HG02852 (cell line): ENCODE results near the gene SEC24C.
"Not testable (repeated sequence)": the region's sequence is repeated elsewhere in the genome, so short reads cannot be mapped to it uniquely, and the experiment has no call there.

ENCODE experiments used
- ATAC-seq: cut with Tn5 transposase; IDR thresholded peaks from one replicate; pipeline ENCODE4 v1.9.1; 2021; ENCODE audit warnings: mild to moderate bottlenecking, moderate library complexity; ENCODE audit not compliant: unreplicated experiment

Gene SEC24C

DNA sequence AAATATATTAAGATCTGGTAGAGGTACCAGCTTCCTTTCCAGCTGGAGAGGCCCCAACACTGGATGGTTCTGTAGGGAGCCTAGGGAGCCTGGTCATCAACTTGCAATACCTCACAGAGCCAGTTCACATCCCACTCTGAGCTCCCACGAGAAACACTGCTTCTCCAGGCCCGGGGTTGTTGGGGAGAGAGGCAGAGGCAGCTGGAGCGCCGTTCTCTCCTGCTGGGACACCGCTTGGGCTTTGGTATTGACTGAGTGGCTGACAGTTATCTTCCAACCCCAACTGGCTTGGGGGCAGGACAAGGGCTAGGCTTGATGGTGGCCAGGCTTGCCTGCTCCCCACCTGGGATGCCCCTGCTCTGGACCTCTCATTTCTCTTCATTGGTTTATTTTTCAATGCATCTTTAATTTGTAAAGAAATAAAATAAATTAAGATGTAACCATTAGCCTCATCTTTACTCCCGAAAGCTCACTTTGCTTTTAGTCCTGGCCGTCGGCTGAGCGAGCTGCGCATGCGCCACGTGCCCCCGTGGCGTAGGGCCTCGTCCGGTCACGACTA is 27.6 kb downstream of the SEC24C start:
- ATAC-seq = peak; percentile 46

DNA sequence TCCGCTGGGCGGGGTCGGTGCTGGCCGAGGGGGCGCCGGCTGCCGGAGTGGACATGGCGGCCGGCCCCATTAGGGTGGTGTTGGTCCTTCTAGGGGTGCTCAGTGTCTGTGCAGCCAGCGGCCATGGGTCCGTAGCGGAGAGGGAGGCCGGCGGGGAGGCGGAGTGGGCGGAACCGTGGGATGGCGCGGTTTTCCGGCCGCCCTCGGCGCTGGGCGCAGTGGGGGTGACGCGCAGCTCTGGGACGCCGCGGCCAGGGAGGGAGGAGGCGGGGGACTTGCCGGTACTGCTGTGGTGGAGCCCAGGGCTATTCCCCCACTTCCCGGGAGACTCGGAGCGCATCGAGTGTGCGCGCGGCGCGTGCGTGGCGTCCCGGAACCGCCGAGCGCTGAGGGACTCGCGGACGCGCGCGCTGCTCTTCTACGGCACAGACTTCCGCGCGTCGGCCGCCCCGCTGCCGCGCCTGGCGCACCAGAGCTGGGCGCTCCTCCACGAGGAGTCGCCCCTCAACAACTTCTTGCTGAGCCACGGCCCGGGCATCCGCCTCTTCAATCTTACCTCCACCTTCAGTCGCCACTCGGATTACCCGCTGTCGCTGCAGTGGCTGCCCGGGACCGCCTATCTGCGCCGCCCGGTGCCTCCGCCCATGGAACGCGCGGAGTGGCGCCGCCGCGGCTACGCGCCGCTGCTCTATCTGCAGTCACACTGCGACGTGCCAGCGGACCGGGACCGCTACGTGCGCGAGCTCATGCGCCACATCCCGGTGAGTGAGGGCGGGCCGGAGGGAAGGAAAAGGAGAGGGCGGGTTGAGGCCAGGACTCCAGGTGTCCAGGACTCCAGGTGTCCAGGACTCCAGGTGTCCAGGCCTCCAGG is 28.3 kb downstream of the SEC24C start:
- peak; percentile 62 for ATAC-seq

DNA sequence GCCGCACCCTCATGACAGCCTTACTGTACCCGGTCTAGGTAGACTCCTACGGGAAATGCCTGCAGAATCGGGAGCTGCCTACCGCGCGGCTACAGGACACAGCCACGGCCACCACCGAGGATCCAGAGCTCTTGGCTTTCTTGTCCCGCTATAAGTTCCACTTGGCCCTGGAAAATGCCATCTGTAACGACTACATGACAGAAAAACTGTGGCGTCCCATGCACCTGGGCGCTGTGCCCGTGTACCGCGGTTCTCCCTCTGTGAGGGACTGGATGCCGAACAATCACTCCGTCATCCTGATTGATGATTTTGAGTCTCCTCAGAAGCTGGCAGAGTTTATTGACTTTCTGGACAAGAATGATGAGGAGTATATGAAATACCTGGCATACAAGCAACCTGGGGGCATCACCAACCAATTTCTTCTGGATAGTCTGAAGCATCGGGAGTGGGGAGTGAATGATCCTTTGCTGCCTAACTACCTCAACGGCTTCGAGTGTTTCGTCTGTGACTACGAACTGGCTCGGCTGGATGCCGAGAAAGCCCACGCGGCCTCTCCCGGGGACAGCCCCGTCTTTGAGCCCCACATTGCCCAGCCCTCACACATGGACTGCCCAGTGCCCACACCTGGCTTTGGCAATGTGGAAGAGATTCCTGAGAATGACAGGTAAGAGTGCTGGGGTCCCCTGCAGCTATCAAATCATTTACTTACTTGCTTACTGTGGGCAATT is 29.1 kb downstream of the SEC24C start:
- peak; percentile 2 for ATAC-seq

DNA sequence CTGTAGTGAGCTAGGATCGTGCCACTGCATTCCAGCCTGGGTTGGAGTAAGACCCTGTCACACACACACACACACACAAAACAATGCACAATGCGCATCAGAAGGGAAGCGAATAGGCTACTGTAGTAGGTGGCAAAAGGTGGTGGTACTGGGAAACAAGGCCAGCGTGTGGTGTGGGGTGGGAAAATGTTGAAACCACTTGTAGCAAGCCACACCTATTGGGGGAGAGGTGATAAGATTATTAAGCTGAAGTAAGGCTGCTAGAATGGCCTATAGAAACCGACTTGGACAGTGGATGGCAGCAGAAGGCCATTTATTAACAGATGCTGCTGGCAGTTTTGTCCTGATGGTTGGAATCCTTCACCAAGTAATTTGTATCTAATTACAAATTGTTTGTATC is 30.5 kb downstream of the SEC24C start:
- no peak for ATAC-seq

DNA sequence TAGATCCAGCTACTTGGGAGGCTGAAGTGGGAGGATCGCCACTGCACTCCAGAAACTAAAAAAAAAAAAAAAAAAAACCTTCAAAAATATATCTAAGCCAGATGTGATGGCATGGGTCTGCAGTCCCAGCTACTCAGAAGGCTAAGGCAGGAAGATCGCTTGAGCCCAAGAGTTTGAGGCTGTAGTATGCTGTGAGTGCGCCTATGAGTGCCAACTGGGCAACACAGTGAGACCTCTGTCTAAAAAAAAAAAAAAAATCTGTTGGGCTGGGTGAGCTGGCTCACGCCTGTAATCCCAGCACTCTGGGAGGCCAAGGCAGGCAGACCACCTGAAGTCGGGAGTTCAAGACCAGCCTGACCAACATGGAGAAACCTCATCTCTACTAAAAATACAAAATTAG is 34.8 kb downstream of the SEC24C start:
- ATAC-seq = no peak

DNA sequence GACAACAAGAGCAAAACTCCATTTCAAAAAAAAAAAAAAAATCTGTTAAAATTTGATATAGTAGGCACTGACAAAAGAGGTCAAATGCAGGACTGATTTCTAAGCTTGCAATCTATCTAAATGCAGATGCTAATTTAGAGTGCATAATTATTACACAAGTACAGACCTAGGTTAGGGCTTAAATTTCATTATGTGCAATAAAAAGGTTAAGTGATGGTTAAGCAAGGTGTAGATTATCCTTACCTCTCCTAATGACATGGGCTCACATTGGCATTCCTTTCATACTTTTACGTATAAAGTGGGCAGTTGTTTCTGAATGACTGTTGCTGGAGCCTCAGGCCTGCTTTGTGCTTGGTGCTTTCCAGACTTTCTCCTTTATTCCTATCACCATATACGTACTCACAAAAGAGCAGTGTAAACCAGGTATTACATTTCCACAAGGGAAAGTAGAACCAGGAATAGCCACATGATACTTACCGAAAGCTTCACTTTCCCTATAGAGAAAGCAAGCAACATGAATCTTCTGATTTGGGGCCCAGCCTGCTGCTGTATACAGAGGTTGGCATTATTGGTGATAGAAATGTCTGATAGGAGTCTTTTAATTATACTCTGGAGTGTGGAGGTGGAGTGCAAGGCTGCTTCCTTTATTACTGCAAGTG is 35.5 kb downstream of the SEC24C start:
- ATAC-seq = no peak

DNA sequence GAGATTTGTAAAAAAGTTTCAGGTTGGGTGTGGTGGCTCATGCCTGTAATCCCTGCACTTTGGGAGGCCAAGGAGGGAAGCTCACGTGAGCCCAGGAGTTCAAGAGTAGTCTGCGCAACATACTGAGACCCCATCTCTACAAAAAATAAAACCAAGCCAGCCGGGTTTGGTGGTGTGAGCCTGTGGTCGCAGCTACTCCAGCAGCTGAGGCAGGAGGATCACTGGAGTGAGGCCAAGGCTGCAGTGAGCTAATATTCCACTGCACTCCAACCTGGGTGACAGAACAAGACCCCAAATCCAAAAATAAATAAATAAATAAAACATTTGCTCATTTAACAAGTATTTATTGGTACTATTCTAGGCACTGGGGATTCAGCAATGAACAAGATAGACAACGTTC is 36.1 kb downstream of the SEC24C start:
- ATAC-seq = no peak

DNA sequence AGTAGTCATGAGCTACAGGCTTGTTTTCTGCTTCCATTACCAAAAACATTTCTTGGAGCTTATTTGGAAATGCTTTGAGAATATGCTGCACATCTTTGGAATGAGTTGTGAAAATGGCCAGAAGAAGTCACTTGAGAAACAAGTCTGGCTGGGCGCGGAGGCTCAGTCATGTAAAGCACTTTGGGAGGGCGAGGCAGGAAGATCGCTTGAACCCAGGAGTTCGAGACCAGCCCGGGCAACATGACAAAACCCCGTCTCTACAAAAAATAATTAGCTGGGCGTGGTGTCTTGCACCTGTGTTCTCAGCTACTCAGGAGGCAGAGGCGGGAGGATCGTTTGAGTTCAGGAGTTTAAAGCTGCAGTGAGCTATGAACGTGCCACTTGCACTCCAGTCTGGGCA is 36.8 kb downstream of the SEC24C start:
- ATAC-seq = no peak

DNA sequence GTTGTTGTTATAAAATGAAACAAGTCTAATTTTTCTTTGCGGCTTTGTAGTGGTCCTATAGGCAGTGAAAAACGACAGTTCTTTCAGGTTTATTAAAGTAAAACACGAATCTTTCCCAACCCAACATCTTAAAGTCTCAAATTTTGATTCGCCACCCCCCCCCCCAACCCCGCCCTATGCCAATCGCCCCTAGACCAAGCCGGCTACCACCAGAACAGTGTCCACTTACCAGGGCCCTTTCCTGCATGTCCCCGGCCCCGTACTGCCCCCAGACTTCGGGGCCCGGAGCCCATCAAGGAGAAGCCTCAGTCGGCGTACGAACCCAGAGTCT is 37.3 kb downstream of the SEC24C start:
- no peak for ATAC-seq

DNA sequence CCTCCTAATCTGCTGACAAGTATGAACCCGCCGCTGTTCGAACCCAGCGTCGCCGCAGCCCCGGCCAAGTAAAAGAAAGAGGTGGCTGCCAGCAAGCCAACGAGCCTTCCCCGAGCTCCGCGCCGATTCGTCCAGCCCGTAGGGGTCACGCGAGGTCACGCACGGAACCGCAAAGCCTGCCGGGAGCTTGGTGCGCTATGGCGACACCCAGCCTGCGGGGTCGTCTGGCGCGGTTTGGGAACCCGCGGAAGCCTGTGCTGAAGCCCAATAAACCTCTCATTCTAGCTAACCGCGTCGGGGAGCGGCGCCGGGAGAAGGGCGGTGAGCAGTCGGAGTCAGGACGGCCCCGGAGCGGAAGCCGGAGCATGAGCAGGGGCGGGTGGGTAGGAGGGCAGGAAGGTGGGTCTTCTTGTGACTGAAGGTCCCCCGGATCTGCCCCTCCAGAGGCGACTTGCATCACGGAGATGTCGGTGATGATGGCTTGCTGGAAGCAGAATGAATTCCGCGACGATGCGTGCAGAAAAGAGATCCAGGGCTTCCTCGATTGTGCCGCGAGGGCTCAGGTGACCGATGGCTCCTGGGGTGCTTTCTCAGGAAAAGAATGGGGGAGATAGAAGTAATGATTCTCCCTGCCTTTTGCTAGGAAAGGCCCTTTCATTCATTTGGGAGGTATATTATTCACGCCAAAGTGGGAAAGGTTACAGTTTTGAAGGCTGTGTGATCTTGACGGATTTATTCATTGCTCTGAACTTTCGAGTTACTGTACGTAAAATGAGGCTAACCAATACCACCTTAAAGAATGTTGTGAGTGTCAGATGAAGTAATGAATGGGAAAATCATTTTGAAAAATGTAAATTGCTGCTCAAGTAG is 37.9 kb downstream of the SEC24C start, which contains the start of gene CHCHD1:
TSS of gene CHCHD1 (plus strand) at position 170 of the 870 bp plus-strand sequence. CDS start at position 198, 28 bp downstream.
- ATAC-seq = peak; percentile 56

DNA sequence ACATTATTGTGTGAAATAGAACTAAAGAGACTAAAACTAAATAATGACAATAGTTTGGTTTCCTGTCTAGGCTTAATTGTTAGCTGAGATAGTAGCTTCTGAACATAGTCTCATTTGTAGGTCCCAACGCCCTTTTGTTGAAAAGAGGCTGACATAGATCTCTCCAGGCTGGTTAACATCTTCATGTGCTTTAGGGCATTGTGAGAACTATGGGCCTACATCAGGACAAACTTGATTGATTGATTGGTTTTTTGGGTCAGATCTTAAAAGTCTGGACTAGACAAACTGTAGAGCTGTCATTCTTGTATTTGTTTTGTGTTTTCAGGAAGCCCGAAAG is 38.5 kb downstream of the SEC24C start:
- ATAC-seq = no peak

DNA sequence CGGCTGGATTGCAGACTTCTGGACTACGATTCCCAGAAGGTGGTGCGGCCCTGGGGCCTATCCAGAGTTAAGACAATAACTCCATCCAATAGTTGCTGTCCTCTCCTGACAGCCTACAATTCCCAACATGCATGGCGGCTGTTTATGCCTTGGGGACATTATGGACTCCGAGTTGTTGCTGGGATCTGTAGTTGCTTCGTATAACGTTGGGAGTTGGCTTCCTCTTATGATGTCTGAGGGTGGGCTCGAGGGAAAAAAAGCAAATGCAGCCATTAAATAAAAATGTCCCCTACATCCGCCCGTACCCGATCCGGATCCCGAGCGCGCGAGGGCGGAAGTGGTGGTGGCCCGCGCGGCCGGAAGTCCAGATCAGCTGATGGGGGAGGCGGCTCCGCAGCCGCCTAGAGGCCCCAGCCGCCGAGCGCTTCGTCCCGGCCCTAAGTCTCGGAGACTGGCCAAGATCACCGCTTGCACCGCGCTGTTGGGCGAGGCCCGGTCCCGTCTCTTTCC is 41.1 kb downstream of the SEC24C start, which contains the start of gene ZSWIM8:
TSS of gene ZSWIM8 (plus strand) at position 396 of the 510 bp plus-strand sequence. CDS start 273 bp downstream, outside the sequence.
- ATAC-seq = peak; percentile 83

DNA sequence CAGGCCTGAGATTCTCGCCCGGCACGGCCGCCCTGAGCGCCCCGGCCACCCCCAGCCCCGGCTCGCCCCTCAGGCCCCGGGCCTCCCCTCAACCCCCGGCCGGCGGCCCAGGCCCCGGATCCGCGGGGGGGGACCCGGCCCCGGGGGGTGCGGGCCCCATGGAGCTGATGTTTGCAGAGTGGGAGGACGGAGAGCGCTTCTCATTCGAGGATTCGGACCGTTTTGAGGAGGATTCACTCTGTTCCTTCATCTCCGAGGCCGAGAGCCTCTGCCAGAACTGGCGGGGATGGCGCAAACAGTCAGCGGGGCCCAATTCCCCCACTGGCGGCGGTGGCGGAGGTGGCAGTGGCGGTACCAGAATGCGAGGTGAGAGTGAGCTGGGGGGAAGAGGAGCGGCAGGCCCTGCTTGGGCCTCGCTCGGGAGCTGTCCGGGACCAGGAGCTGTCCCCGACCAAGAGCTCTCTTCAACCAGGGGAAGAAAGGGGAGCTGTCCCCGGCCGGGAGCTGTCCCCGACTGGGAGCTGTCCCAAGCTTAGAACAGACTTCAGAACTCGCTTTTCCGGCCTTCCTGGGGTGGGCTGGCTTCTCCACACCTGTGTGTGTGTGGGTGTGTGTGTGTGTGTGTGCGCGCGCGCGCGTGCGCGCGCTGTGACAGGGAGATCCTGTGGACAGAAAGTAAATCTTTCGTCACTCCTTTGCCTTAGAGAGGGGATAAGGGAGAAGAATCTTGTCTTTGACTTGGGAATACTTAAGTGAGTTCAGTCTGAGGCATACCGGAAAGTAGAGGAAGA is 41.7 kb downstream of the SEC24C start:
- ATAC-seq = peak; percentile 20

DNA sequence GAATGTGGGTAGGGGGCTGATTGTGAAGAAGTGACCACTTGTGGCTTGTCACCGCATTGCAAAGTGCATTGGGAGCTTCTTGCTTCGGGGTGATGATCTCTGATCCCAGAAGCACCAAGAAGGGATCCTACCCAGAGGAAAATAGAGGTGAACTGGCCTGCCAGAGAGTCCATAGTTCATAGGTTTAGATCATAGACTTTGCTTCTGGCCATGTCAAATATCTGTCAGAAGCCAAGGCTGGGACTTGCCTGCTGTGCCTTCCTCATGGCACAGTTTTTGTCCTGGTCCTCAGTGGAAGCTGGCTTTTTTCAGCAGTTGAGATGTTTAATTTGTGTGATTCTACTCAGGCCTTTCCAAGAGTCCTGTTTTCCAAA is 42.3 kb downstream of the SEC24C start:
- ATAC-seq = no peak

DNA sequence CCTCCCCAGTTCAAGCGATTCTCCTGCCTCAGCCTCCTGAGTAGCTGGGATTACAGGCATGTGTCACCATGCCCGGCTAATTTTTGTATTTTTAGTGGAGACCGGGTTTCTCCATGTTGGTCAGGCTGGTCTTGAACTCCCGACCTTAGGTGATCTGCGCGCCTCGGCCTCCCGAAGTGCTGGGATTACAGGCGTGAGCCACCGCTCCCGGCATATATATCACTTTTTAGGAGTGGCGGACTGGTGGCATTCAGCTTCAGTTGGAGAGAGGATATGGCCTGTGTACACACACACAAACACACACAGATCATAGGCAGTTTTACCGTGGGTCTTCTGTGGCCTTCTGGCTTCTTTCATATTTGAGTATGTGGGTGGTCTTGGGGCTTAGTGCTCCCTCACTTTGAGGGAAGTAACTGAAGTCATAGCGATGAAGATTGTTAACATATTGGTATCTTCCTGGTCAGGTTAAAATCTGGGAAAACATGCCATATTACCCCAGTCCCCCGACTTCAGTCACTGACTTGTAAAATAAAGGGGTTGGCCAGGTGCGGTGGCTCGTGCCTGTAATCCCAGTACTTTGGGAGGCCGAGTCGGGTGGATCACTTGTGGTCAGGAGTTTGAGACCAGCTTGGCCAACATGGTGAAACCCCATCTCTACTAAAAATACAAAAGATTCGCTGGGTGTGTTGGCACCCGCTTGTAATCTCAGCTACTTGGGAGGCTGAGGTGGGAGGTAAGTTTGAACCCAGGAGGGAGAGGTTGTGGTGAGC is 43.0 kb downstream of the SEC24C start:
- ATAC-seq = not testable (repeated sequence)

DNA sequence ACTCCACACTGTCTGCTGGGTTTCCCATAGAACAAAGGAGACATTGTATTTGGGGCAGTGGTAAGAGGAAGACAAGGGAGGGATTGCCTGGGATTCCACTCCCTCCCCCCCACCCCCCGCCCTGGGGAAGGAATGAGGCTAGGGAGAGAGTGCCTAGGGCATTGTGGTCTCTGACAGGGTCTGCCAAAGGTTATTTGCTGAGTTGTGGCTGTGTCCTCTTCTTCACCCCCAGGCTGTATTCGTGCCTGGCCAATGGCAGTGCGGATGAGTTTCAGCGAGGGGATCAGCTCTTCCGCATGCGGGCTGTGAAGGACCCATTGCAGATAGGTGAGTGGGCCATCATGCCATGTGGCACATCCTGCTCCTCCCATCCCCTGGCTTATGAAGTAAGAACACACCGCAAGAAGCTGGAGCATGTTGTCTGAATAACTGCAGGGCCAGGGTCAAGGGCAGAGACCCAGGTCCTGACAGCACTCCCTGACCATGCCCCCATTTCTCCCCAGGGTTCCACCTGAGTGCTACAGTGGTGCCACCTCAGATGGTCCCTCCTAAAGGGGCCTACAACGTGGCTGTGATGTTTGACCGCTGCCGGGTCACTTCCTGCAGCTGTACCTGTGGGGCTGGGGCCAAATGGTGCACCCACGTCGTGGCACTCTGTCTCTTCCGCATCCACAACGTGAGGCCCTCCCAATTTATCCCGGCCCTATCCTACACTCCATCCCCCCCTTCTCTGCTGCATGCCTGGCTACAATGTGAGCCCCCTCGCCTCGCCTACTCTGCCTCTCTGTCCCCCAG is 44.9 kb downstream of the SEC24C start:
- no peak for ATAC-seq

DNA sequence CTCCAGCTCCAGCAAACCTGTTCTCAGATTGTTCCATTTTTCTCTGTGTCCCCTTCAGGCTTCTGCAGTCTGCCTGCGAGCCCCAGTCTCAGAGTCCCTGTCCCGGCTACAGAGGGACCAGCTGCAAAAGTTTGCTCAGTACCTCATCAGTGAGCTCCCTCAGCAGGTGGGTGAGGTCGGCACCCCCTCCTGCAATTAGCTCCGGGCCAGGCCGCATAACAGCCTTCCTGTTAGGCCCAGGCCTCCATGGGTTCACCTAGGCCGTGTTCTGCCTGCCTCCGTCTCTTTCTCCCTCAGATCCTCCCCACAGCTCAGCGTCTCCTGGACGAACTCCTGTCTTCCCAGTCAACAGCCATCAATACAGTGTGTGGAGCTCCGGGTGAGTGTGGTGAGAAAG is 45.5 kb downstream of the SEC24C start:
- no peak for ATAC-seq
